Small intestine (tissue), 7 donors: ENCODE results near the gene PPP2R2B. TPM values are rescaled to one million over a fixed set of nuclear protein-coding genes. Genes with fewer than 3 reads are reported as not detected.

Source experiments
- DNase-seq, 2 donors: peaks; one replicate each; pipeline versions ENCODE4 v3.0.0 to v3.0.0-alpha.2; 2013
- FAIRE-seq: peaks from 2 replicates; lab custom pipeline; 2012; peaks lifted over from hg19 to GRCh38; lab: Jason Lieb, UNC
- H3K27ac ChIP-seq, 3 donors: one replicate each; pipeline ENCODE4 v1.5.1; 2013; ENCODE audit warnings: low read length in 2 of 3, mild to moderate bottlenecking in 2 of 3, control low read depth in 1 of 3, inconsistent platforms in 1 of 3, low read depth in 1 of 3, moderate library complexity in 1 of 3
- H3K27me3 ChIP-seq, 3 donors: one replicate each; pipeline ENCODE4 v1.6.1; 2013; ENCODE audit warnings: low read length in 3 of 3, inconsistent platforms in 1 of 3; ENCODE audit not compliant: control insufficient read depth in 3 of 3, insufficient read depth in 3 of 3
- H3K36me3 ChIP-seq, 3 donors: one replicate each; pipeline ENCODE4 v1.6.1; 2013; ENCODE audit warnings: low read length in 3 of 3, inconsistent platforms in 1 of 3, low read depth in 1 of 3, mild to moderate bottlenecking in 1 of 3, moderate library complexity in 1 of 3; ENCODE audit not compliant: control insufficient read depth in 3 of 3, insufficient read depth in 2 of 3
- H3K4me1 ChIP-seq, 3 donors: one replicate each; pipeline ENCODE4 v1.6.1; 2013; ENCODE audit warnings: low read length in 2 of 3, inconsistent platforms in 1 of 3, low read depth in 1 of 3, mild to moderate bottlenecking in 1 of 3, moderate library complexity in 1 of 3; ENCODE audit not compliant: control insufficient read depth in 3 of 3, insufficient read depth in 2 of 3
- H3K4me3 ChIP-seq, 3 donors: one replicate each; pipeline ENCODE4 v1.5.1; 2013; ENCODE audit warnings: low read length in 3 of 3, control low read depth in 1 of 3, inconsistent platforms in 1 of 3, low read depth in 1 of 3, mild to moderate bottlenecking in 1 of 3, moderate library complexity in 1 of 3
- H3K9me3 ChIP-seq, 2 donors: one replicate each; pipeline ENCODE4 v1.6.1; 2013; ENCODE audit warnings: low read depth in 1 of 2, low read length in 1 of 2; ENCODE audit not compliant: control insufficient read depth in 2 of 2, insufficient read depth in 1 of 2
- WGBS, 3 donors: extraction: QIAGEN DNeasy Blood & Tissue Kit; methylation state at CpG; one replicate each; pipeline ENCODE4 v1.1.7; 2013; 5-methylcytosine and 5-hydroxymethylcytosine counted together
- polyA plus RNA-seq, 4 donors: library from polyadenylated mRNA; stranded (reverse) in 3 of 4; unstranded in 1 of 4; fragments of 200-250 nt in 3 of 4; fragments of 120-200 nt in 1 of 4; gene quantifications; one replicate each; pipeline versions ENCODE4 v1.2.1 to v1.2.3, GENCODE V29; 2013
- donor health status: healthy with polysubstance abuse.
- donor health status: control.
- donor health status: control.
- donor health status: Bipolar disorder and iron deficiency.
- donor health status: healthy.

Gene PPP2R2B
- polyA plus RNA-seq, 4 donors = 0.22 to 3.8 (median 1.6) TPM

DNA sequence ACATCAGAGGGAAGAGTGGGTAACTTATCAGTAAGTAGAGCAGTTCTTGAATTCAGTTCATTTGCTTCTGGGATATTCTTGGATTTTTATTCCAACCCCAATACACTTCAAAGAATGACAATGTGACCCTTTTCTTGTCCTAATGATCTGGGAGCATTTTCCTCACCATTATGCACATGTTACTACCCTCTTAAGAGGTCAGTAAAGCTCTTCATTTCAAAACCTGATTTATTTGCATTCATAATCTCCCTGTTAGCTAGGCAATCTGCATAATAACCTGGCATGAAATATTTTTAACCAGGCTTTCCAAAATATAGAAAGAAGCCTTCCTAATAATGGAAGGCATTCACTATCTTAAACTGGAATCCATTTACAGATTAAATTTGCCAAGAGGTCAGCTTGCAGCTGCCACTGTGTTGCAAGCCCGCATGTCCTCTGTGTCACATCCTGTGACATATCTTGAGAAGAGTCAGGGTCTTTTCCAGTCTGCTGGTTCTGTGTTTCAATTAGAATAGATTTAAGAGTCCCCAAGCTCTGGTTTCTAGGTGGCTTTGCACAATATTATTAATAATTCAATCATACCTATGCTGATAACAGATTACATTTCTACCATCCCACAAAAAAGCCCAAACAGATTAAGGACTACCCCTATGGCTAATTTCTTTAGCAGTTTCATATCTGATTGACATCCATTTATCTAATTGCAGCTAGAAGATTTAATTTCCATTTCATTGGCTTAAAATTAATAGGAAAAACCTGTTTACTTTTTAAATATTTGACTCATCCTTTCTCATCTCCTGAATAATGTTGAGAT is 30.9 kb upstream of the PPP2R2B start:
- Histone ChIP-seq H3K27me3 (no peaks in the 10 kb centered on the region), H3K9me3 (no peaks in the 10 kb centered on the region), H3K4me3 (no peak overlapping the region), H3K4me1 (no peaks in the 10 kb centered on the region), H3K27ac (no peak overlapping the region), H3K36me3 (no peaks in the 10 kb centered on the region)
- WGBS, 3 donors = 73 to 81% (median 77%) methylated on average over 1 of the region's 1 CpG
- DNase-seq = no peak
- no peak for FAIRE-seq

DNA sequence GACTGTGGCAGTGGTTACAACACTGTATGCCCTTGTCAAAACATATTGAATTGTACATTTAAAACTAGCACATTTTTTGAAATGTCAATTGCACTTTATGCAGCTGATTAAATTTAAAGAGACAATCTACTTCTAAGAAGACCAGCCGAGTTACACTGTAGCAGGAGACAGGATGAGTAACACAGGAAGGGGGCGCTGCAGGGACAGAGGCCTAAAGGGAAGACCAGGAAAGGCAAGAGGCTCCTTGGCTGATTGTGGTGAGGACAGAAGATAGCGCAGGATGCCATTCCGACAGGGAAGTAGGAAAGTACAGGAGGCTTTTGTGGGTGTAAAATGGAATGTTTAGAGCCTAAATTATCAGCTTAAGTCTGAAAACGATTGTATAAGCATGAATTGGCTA is 28.2 kb upstream of the PPP2R2B start:
- DNase-seq = no peak
- FAIRE-seq = no peak
- 66 to 73% (median 68%) methylated on average over 5 of the region's 5 CpGs for WGBS, 3 donors
- Histone ChIP-seq H3K4me1 (no peaks in the 10 kb centered on the region), H3K27me3 (no peaks in the 10 kb centered on the region), H3K4me3 (no peak overlapping the region), H3K27ac (no peak overlapping the region), H3K36me3 (no peaks in the 10 kb centered on the region), H3K9me3 (no peaks in the 10 kb centered on the region)

- Histone ChIP-seq H3K9me3 (no peaks in the 10 kb centered on the region), H3K27ac (no peak overlapping the region), H3K4me1 (no peaks in the 10 kb centered on the region), H3K4me3 (no peak overlapping the region), H3K36me3 (no peaks in the 10 kb centered on the region), H3K27me3 (no peaks in the 10 kb centered on the region)
- 87 to 96% (median 93%) methylated on average over 1 of the region's 1 CpG for WGBS, 3 donors
- DNase-seq (no peak), FAIRE-seq (no peak)
Measured at GRCh38 chr5:146904890-146905289, 26.3 kb upstream of the PPP2R2B start.

- Histone ChIP-seq H3K36me3 (no peaks in the 10 kb centered on the region), H3K4me1 (no peaks in the 10 kb centered on the region), H3K9me3 (no peaks in the 10 kb centered on the region), H3K27ac (no peak overlapping the region), H3K27me3 (no peaks in the 10 kb centered on the region), H3K4me3 (no peak overlapping the region)
- WGBS, 3 donors = 81 to 88% (median 85%) methylated on average over 1 of the region's 1 CpG
- FAIRE-seq = no peak
- DNase-seq = no peak
Measured at GRCh38 chr5:146903789-146904188, 25.2 kb upstream of the PPP2R2B start.

DNA sequence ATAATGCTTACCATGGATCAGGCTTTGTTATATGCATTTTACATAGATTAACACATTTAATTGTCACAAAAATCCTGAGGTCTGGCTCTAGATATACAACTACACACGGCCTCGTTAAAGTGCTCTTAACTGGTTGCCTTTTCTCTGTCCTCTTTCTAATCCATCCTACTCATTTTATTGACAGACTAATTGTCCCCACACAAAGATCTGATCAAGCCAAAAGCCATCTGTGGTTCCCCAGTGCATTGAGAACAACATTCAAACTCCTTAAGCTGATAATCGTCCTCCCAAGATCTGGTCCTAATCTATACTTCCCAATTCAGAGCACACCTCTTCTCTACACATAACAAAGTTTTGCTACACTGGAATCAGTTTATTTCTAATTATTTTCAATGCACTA is 23.9 kb upstream of the PPP2R2B start:
- Histone ChIP-seq H3K27ac (no peak overlapping the region), H3K9me3 (no peaks in the 10 kb centered on the region), H3K4me1 (no peaks in the 10 kb centered on the region), H3K4me3 (no peak overlapping the region), H3K36me3 (no peaks in the 10 kb centered on the region), H3K27me3 (no peaks in the 10 kb centered on the region)
- no peak for FAIRE-seq
- 85 to 90% (median 88%) methylated on average over 3 of the region's 3 CpGs for WGBS, 3 donors
- DNase-seq = no peak

DNA sequence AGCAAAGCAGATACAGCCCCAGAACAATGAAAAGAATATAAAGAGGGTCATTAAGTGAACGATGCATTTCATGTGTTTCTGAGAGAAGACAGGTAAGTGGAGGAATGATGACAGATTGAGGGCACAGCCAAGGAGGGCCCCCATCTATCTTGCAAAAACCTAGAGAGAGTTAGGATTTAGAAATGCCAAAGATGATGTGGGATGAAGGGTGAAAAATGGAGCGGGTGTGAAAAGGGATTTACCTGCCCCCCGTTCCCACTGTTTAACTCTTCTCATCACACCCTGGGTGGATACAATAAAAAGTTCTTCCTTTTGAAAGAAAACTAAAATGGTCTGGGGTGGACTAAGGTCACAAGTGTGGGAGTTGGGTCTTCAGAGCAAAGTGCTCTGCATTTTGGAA is 18.5 kb upstream of the PPP2R2B start:
- Histone ChIP-seq H3K27me3 (no peaks in the 10 kb centered on the region), H3K4me1 (no peaks in the 10 kb centered on the region), H3K9me3 (no peaks in the 10 kb centered on the region), H3K27ac (no peak overlapping the region), H3K4me3 (no peak overlapping the region), H3K36me3 (no peaks in the 10 kb centered on the region)
- 85 to 92% (median 89%) methylated on average over 3 of the region's 3 CpGs for WGBS, 3 donors
- DNase-seq = no peak
- FAIRE-seq = no peak

DNA sequence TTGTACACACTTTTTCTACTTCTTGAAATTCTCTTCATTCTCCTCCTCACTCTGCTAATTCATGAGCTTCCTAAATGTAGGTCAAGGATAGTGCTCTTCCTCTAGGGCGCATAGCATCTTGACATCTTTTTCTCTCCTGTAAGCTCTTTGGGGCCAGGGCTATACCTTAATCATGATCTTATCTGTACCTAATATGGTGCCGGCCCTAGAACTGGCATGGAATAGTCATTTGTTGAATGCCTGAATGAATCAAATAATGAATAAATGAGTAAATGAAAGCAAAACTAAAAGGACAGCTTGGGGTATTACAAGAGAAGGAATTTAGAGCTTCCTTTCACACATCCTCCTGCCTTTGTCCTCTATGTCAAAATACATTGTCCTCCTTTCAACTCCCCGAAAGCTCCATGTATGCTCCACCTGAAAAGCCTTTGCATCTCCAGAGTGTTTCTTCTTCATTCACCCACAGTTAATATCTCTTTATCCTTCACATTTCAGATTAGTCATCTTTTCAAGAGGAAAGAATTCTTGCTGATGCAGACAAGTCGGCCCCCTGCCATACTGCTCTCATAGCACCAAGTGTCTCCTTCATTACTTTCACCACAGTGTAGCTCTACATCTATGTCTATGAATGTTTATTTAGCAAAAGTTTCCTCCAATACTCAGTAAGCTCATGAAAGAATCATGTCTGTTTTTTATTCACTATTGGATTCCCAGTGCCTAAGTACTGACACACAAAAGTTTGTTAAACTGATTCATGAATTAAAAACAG is 16.4 kb upstream of the PPP2R2B start:
- Histone ChIP-seq H3K9me3 (no peaks in the 10 kb centered on the region), H3K27me3 (no peaks in the 10 kb centered on the region), H3K36me3 (no peaks in the 10 kb centered on the region), H3K4me1 (no peaks in the 10 kb centered on the region), H3K27ac (no peak overlapping the region), H3K4me3 (no peak overlapping the region)
- 77 to 83% (median 79%) methylated on average over 4 of the region's 4 CpGs for WGBS, 3 donors
- no peak for DNase-seq
- no peak for FAIRE-seq

DNA sequence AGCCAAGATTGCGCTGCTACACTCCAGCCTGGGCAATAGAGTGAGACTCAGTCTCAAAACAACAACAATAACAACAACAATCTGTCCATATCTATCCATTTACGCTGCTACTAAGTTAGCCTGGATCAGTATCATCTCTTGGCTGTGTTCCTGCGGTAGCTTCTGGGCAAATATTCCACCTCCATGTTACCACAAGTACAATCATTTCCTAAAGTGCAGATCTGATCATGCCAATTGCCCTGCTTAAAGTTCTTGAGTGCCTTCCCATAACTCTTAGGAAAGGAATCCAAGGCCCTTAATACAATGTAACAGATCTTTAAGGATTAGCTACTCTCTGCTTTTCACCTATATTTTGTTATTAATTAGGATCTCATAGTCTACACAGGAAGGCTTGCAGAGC is 15.4 kb upstream of the PPP2R2B start:
- FAIRE-seq (no peak), DNase-seq (no peak)
- no peaks in the 10 kb centered on the region for H3K36me3 ChIP-seq
- WGBS, 3 donors = 88 to 92% (median 90%) methylated on average over 3 of the region's 3 CpGs
- no peaks in the 10 kb centered on the region for H3K9me3 ChIP-seq
- H3K4me3 ChIP-seq = no peak overlapping the region
- no peak overlapping the region for H3K27ac ChIP-seq
- no peaks in the 10 kb centered on the region for H3K4me1 ChIP-seq
- no peaks in the 10 kb centered on the region for H3K27me3 ChIP-seq
